ENCODE data around the gene CNKSR1.

The CNKSR1 gene

GRCh38 chr1:26158908-26159742, 18.2 kb upstream of the CNKSR1 start, which contains the start of gene FAM110D:
Gene FAM110D (plus strand): TSS chr1:26159079. CDS start chr1:26161292, 2,213 bp downstream.
- no peak within 1 kb of the TSS for H3K4me2 ChIP-seq (ENCODE audit: insufficient read depth, low read length)
- no peak within 1 kb of the TSS for H3K9ac ChIP-seq (ENCODE audit: low read depth, low read length)
- H3K4me3 ChIP-seq (ENCODE audit: low read depth in 1 of 2, low read length in 2 of 2), result no peak within 1 kb of the TSS

GRCh38 chr1:26159743-26160039, 17.6 kb upstream of the CNKSR1 start:
- Histone ChIP-seq H3K36me3 (ENCODE audit: insufficient read depth, low read length) (no peaks in the 10 kb centered on the region), H2AFZ (ENCODE audit: low read depth, low read length) (no peak overlapping the region), H3K27ac (ENCODE audit: low read length) (no peak overlapping the region), H3K4me1 (ENCODE audit: insufficient read depth, low read length) (peaks cover 26% of the 10 kb centered on the region), H3K4me2 (ENCODE audit: insufficient read depth, low read length) (no peak overlapping the region), H3K27me3 (ENCODE audit: insufficient read depth, low read length, poor library complexity) (peaks cover 44% of the 10 kb centered on the region), H3K9me3 (ENCODE audit: insufficient read depth, low read length, severe bottlenecking) (no peaks in the 10 kb centered on the region), H3K79me2 (ENCODE audit: insufficient read depth, low read length) (no peaks in the 10 kb centered on the region), H4K20me1 (ENCODE audit: insufficient read depth, low read length) (no peaks in the 10 kb centered on the region), H3K4me3 (ENCODE audit: low read depth in 1 of 2, low read length in 2 of 2) (no peak overlapping the region), H3K9ac (ENCODE audit: low read depth, low read length) (no peak overlapping the region)
- DNase-seq, result no peak
- no peak for TF ChIP-seq CTCF (IDR thresholded peaks at IDR 0.05; ENCODE audit: borderline replicate concordance, extremely low read depth, low read length, poor library complexity, severe bottlenecking)
- TF ChIP-seq EZH2 (IDR thresholded peaks at IDR 0.05; ENCODE audit: borderline replicate concordance, low read depth, low read length, severe bottlenecking), result no peak
- ATAC-seq (ENCODE audit: insufficient read depth, low read depth), result no peak

More at GRCh38 chr1:26158908-26159742, 18.2 kb upstream of the CNKSR1 start, which contains the start of gene FAM110D:
- Histone ChIP-seq H3K27me3 (ENCODE audit: insufficient read depth, low read length, poor library complexity) (peaks cover 39% of the 10 kb centered on the region), H4K20me1 (ENCODE audit: insufficient read depth, low read length) (no peaks in the 10 kb centered on the region), H3K79me2 (ENCODE audit: insufficient read depth, low read length) (no peaks in the 10 kb centered on the region), H2AFZ (ENCODE audit: low read depth, low read length) (no peak within 1 kb of the TSS), H3K9me3 (ENCODE audit: insufficient read depth, low read length, severe bottlenecking) (no peaks in the 10 kb centered on the region), H3K4me1 (ENCODE audit: insufficient read depth, low read length) (peaks cover 25% of the 10 kb centered on the region), H3K36me3 (ENCODE audit: insufficient read depth, low read length) (no peaks in the 10 kb centered on the region), H3K27ac (ENCODE audit: low read length) (no peak within 1 kb of the TSS)
- TF ChIP-seq CTCF (IDR thresholded peaks at IDR 0.05; ENCODE audit: borderline replicate concordance, extremely low read depth, low read length, poor library complexity, severe bottlenecking) (no peak), EZH2 (IDR thresholded peaks at IDR 0.05; ENCODE audit: borderline replicate concordance, low read depth, low read length, severe bottlenecking) (no peak)
- ATAC-seq (ENCODE audit: insufficient read depth, low read depth) (no peak), DNase-seq (no peak)

GRCh38 chr1:26160527-26161414, 16.5 kb upstream of the CNKSR1 start:
- no peak for TF ChIP-seq EZH2 (IDR thresholded peaks at IDR 0.05; ENCODE audit: borderline replicate concordance, low read depth, low read length, severe bottlenecking)
- TF ChIP-seq CTCF (IDR thresholded peaks at IDR 0.05; ENCODE audit: borderline replicate concordance, extremely low read depth, low read length, poor library complexity, severe bottlenecking), result no peak
- H3K9ac ChIP-seq (ENCODE audit: low read depth, low read length), result no peak overlapping the region
- H3K4me1 ChIP-seq (ENCODE audit: insufficient read depth, low read length), result peaks cover 17% of the 10 kb centered on the region
- no peak overlapping the region for H2AFZ ChIP-seq (ENCODE audit: low read depth, low read length)
- H3K27ac ChIP-seq (ENCODE audit: low read length), result no peak overlapping the region
- no peaks in the 10 kb centered on the region for H4K20me1 ChIP-seq (ENCODE audit: insufficient read depth, low read length)
- ATAC-seq (ENCODE audit: insufficient read depth, low read depth) (no peak), DNase-seq (no peak)
- no peaks in the 10 kb centered on the region for H3K79me2 ChIP-seq (ENCODE audit: insufficient read depth, low read length)
- H3K36me3 ChIP-seq (ENCODE audit: insufficient read depth, low read length), result no peaks in the 10 kb centered on the region
- H3K4me2 ChIP-seq (ENCODE audit: insufficient read depth, low read length), result no peak overlapping the region
- no peak overlapping the region for H3K4me3 ChIP-seq (ENCODE audit: low read depth in 1 of 2, low read length in 2 of 2)
- H3K27me3 ChIP-seq (ENCODE audit: insufficient read depth, low read length, poor library complexity), result peaks cover 41% of the 10 kb centered on the region
- H3K9me3 ChIP-seq (ENCODE audit: insufficient read depth, low read length, severe bottlenecking), result no peaks in the 10 kb centered on the region

All from DND-41 (cell line).